Large intestine (tissue), 3 donors: ENCODE measurements around the gene SLC8A1. TPM values are rescaled to one million over a fixed set of nuclear protein-coding genes. Genes with fewer than 3 reads are reported as not detected.
A peak's percentile ranks its signal among the peaks of the same experiment; 100 is the strongest.

Experiments used
- DNase-seq, 2 donors: peaks; one replicate each; pipeline versions ENCODE4 v3.0.0 to v3.0.0-alpha.2; 2013
- H3K27ac ChIP-seq: one replicate; pipeline ENCODE4 v1.5.1; 2013; ENCODE audit warnings: low read length
- H3K27me3 ChIP-seq: 2 replicates; pipeline ENCODE4 v1.6.1; 2013; ENCODE audit warnings: low read length; ENCODE audit not compliant: control insufficient read depth, insufficient read depth
- H3K36me3 ChIP-seq: 2 replicates; pipeline ENCODE4 v1.6.1; 2013; ENCODE audit warnings: low read length; ENCODE audit not compliant: control insufficient read depth, insufficient read depth
- H3K4me1 ChIP-seq: one replicate; pipeline ENCODE4 v1.6.1; 2013; ENCODE audit warnings: low read length; ENCODE audit not compliant: control insufficient read depth, insufficient read depth
- H3K4me3 ChIP-seq: one replicate; pipeline ENCODE4 v1.5.1; 2013; ENCODE audit warnings: low read length
- H3K9me3 ChIP-seq: one replicate; pipeline ENCODE4 v1.6.1; 2013; ENCODE audit warnings: mild to moderate bottlenecking, low read depth, low read length, moderate library complexity; ENCODE audit not compliant: control insufficient read depth
- WGBS: methylation state at CpG from one replicate; pipeline ENCODE4 v1.1.5; 2013; ENCODE audit warnings: low lambda C conversion rate; ENCODE audit not compliant: insufficient coverage; 5-methylcytosine and 5-hydroxymethylcytosine counted together
- polyA plus RNA-seq: library from polyadenylated mRNA; unstranded; fragments of 120-200 nt; gene quantifications from one replicate; pipeline ENCODE4 v1.2.1, GENCODE V29; 2013

Gene SLC8A1
- polyA plus RNA-seq, 1 donor = 13.2 TPM

DNA sequence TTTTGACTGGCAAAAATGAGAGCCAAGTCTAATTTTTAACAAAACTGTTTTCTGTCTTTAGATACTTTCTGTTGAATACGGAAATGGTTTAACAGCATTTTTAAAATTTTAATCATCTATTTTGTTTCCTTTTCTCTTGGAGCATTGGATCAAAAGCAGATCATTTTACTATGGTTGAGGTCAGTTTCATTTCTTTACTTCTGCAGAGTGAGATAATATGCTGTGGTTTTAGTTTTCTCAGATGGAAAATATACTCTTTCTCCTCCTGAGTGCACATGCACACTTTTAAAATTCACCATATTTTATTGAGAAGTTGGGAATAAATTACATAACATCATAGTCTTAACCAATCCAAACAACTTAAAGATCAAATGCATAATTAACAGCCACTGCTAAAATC lies 283.3 kb downstream of the SLC8A1 start:
- no peak for DNase-seq
- no peak overlapping the region for H3K27ac ChIP-seq
- no peaks in the 10 kb centered on the region for H3K27me3 ChIP-seq
- H3K4me3 ChIP-seq = no peak overlapping the region
- H3K9me3 ChIP-seq = no peaks in the 10 kb centered on the region
- peaks cover 12% of the 10 kb centered on the region for H3K4me1 ChIP-seq
- 57% methylated on average over 1 of the region's 1 CpG for WGBS
- no peaks in the 10 kb centered on the region for H3K36me3 ChIP-seq

DNA sequence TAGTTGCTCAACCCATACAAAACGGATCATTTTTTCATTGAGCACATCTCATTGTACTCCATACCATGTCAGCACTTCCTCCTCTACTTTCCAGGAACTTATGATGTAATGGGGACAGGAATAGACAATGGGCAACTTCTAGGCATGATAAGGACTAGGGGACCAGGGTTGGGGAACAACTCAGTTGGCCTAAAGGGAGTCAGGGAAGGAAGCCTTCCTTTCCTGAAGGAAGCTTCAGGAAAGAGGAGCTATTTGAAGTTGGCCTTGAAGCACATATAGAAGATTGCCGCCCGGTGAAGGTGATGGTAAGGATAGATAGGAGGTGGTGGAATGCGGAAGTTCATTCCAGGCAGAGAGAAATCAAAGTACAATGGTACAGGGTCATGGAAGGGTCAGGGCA lies 283.9 kb downstream of the SLC8A1 start:
- peak; percentile 70 to 92 for DNase-seq
- WGBS = 20% methylated on average over 2 of the region's 4 CpGs
- H3K27ac ChIP-seq = peak overlapping the region; percentile 7

DNA sequence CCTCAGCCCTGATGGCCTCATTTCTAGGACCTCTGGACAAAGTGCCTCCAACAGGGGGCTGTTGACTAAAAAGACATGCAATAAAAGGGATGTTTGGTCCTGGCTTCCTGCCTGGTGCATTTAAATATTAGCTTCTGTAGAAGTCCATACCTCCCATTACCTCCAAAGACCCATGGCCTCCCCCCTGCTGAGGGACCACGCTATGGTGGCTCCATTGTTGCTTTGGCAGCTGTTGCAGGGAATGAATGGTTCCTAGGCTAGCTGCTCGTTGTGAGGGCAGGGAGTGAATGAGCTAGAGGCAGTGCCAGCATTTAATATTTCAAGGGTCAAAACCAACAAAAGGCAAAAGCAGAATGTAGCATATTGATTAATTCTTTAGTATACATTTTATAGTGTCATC lies 285.9 kb downstream of the SLC8A1 start:
- peaks cover 12% of the 10 kb centered on the region for H3K4me1 ChIP-seq
- no peak overlapping the region for H3K27ac ChIP-seq
- no CpG with 5 or more reads among the region's 2 CpGs for WGBS
- no peak for DNase-seq
- H3K4me3 ChIP-seq = no peak overlapping the region
- H3K27me3 ChIP-seq = no peaks in the 10 kb centered on the region
- no peaks in the 10 kb centered on the region for H3K9me3 ChIP-seq
- H3K36me3 ChIP-seq = peaks cover 2% of the 10 kb centered on the region

More for the DNA sequence above, 283.9 kb downstream of the SLC8A1 start:
- Histone ChIP-seq H3K4me3 (no peak overlapping the region), H3K4me1 (peaks cover 12% of the 10 kb centered on the region), H3K36me3 (peaks cover 2% of the 10 kb centered on the region), H3K9me3 (no peaks in the 10 kb centered on the region), H3K27me3 (no peaks in the 10 kb centered on the region)

DNA sequence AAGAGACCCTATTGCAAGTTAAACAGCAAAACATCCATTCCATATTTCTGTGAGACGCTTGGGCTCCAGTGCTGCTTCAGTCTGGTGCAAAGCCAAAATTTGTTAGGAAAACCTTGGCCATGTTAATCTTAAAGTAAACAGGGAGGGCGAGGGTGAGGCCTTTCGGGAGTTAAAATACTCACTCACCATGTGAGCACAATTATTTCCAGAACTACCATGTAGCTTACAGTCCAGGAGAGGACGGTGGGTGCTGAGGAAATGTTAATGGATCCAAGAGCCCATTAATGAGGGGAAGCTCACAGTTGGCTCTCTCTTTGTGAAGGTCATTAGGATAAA lies 286.4 kb downstream of the SLC8A1 start:
- Histone ChIP-seq H3K4me3 (no peak overlapping the region), H3K4me1 (peaks cover 12% of the 10 kb centered on the region), H3K27me3 (no peaks in the 10 kb centered on the region), H3K27ac (no peak overlapping the region), H3K9me3 (no peaks in the 10 kb centered on the region), H3K36me3 (peaks cover 2% of the 10 kb centered on the region)
- DNase-seq = no peak
- WGBS = no CpG with 5 or more reads among the region's 4 CpGs

DNA sequence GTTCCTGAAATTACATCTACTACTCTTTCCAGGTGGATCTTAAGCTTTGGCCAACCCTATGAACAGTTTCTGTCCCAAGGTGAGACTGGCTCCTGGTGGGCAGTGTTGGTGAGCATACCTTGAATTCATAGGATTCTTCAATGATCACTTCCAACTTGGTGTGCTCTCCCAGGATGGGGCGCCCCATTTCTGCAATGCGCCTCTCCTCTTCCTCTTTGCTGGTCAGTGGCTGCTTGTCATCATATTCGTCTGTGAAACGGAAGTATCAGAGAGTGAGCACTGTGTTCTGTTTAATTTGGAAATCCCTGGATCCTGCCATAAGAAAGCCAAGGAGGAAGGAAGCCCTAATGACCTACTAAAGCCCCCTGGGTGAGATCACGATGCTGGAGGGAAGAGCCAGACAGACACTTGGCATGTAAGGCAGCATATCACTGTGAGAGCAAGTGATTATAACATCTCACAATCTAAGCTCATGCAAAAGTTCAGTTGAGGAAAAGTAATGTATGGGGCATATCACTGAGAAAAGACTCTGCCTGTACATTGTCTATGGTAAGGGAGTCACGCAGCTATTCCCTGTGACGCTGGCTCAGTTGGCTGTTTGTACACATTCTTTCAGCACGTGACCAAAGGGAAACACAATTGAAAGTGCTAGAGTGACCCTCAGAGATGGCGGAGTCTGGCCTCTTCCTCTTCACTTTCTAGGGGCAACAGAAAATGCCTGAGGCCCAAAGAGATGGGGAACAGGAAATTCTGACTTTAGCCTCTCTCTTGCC lies 287.0 kb downstream of the SLC8A1 start:
- no peaks in the 10 kb centered on the region for H3K27me3 ChIP-seq
- no CpG with 5 or more reads among the region's 9 CpGs for WGBS
- H3K36me3 ChIP-seq = peaks cover 2% of the 10 kb centered on the region
- H3K4me1 ChIP-seq = peaks cover 12% of the 10 kb centered on the region
- no peak overlapping the region for H3K4me3 ChIP-seq
- H3K9me3 ChIP-seq = no peaks in the 10 kb centered on the region
- peak in 1 of 2 donors; percentile 14 for DNase-seq
- H3K27ac ChIP-seq = no peak overlapping the region

DNA sequence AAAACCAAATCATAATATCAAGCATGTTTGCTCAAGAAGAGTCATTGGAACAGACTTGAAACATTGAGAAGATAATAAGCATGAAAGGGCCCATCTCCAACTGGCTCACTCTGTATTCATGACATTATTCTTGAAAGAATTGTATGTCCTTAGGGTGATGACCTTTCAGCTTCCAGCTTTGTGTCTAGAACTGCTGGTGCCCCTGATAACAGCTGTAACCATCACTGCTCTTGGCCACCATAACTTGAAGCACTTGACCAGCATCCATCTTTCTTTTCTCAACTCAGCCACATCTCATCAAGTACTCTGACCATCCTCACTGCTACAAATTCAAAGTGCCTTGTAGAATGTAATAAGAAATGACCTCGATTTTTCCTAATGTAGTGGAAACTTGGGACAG lies 289.9 kb downstream of the SLC8A1 start:
- H3K4me1 ChIP-seq = peaks cover 3% of the 10 kb centered on the region
- H3K36me3 ChIP-seq = peaks cover 2% of the 10 kb centered on the region
- no peak overlapping the region for H3K4me3 ChIP-seq
- WGBS = no CpG with 5 or more reads among the region's 1 CpG
- no peaks in the 10 kb centered on the region for H3K9me3 ChIP-seq
- no peak for DNase-seq
- no peaks in the 10 kb centered on the region for H3K27me3 ChIP-seq
- H3K27ac ChIP-seq = no peak overlapping the region

DNA sequence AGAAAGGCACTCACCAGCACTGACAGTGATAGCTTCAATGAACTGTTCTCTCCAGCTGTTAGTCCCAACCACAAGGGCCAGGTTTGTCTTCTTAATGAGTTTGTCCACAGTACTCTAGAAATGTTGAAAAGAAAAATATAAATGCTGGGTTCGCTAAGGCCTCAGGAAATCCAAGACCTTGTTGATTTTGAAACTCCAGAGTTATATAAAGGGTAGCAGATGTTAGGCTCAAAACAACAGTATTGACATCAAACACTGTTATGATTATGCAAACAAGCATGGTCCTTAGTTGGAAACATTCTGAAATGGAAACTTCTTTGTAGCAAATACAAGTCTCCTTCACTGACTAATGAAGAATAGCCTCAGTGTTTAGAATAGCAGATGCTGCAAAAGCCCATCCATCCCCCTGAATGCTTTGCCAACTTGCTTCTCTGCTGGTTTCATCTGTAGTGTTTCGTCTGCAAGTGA lies 291.1 kb downstream of the SLC8A1 start:
- Histone ChIP-seq H3K27me3 (no peaks in the 10 kb centered on the region), H3K36me3 (peaks cover 2% of the 10 kb centered on the region), H3K4me3 (no peak overlapping the region), H3K4me1 (peaks cover 3% of the 10 kb centered on the region), H3K27ac (no peak overlapping the region), H3K9me3 (no peaks in the 10 kb centered on the region)
- no CpG with 5 or more reads among the region's 2 CpGs for WGBS
- peak in 1 of 2 donors; percentile 14 for DNase-seq

DNA sequence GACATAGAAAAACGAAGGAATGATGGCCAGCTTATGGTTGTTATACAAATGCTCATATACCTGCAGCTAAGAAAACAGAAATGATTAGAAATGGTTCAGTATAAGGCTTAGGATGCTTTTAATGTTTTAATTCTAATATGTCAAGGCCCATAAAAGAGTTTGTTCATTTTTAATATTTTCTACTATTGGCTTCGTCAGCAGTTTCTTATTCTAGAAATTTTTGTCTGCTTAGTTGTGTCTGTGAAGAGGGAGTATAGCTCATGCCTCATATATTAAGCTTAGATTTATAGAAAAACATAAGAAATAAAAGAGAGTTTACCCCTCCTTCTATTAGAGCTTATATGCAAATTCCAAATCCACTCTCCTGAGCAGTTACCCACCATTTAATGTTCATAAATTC lies 292.6 kb downstream of the SLC8A1 start:
- Histone ChIP-seq H3K4me1 (peaks cover 3% of the 10 kb centered on the region), H3K27ac (no peak overlapping the region), H3K4me3 (no peak overlapping the region), H3K36me3 (peaks cover 2% of the 10 kb centered on the region), H3K27me3 (no peaks in the 10 kb centered on the region), H3K9me3 (no peaks in the 10 kb centered on the region)
- DNase-seq = no peak
- whole genome bisulfite sequencing = 100% methylated on average over 2 of the region's 2 CpGs

DNA sequence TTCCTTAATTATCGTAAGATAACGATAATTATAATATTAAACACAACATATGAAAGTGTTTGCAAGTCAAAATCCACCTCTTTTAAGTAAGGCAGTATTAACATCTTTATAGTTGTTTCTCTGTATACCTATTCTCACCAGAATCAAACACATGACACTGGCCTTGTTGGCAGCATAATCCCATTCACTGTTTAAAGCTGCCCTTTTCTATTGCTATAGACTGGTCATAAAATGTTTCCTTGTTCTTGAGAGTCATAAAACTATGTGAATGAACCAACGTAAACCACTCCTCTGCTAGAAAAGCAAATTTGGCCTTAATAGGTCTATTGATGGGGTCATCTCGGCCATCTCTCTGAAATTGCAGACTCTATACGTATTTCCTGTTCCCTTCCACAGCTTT lies 293.1 kb downstream of the SLC8A1 start:
- 52% methylated on average over 5 of the region's 5 CpGs for WGBS
- Histone ChIP-seq H3K9me3 (no peaks in the 10 kb centered on the region), H3K36me3 (peaks cover 2% of the 10 kb centered on the region), H3K4me3 (no peak overlapping the region), H3K27ac (no peak overlapping the region), H3K27me3 (no peaks in the 10 kb centered on the region), H3K4me1 (peaks cover 6% of the 10 kb centered on the region)
- DNase-seq = peak in 1 of 2 donors; percentile 49

DNA sequence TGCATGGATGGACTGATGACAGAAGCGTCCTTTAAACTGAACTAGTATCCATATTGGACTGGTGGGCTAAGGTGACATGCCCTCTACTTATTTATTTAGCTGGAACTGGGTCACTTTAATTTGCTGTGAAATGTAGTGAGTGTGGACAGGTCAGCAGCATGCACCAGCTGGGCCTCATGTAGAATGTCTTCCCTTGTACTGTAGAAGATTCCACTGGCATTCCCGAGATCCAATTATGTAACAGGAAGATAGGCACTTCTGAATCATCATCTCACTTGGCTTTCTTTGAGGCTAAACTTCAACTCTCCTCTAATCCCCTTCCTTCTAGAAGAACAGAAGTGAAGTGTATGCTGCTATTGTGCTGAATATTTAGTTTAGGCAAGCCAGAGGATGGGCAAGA lies 296.2 kb downstream of the SLC8A1 start:
- Histone ChIP-seq H3K4me3 (no peak overlapping the region), H3K9me3 (no peaks in the 10 kb centered on the region), H3K27ac (no peak overlapping the region), H3K36me3 (no peaks in the 10 kb centered on the region), H3K4me1 (peaks cover 8% of the 10 kb centered on the region), H3K27me3 (no peaks in the 10 kb centered on the region)
- no peak for DNase-seq
- WGBS = 80% methylated on average over 1 of the region's 2 CpGs

DNA sequence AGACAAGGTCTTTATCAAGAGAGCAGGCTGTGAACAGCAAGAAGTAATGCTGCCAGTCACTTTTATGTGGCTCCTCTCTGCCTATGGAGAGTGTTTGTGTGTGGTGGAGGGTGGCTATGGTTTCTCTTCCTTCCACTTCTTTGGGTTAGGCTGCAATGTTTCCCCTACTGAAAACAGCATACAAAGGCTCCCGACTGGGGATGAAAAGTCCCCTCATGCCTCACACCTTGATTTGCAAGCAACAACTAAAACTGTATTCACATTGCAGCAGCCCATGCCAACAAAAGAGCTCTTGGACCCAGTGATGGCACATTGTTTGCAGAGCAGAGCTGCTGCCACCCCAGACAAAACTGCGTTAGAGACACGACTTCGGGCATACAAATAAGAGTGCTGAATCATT lies 301.6 kb downstream of the SLC8A1 start:
- 89% methylated on average over 3 of the region's 4 CpGs for WGBS
- Histone ChIP-seq H3K4me3 (no peak overlapping the region), H3K27ac (no peak overlapping the region), H3K27me3 (no peaks in the 10 kb centered on the region), H3K4me1 (peaks cover 5% of the 10 kb centered on the region), H3K9me3 (no peaks in the 10 kb centered on the region), H3K36me3 (no peaks in the 10 kb centered on the region)
- no peak for DNase-seq
